ENCODE results near the gene RHOC. TPM values are rescaled to one million over a fixed set of nuclear protein-coding genes. Genes with fewer than 3 reads are reported as not detected.

The RHOC gene
- total and polyA plus RNA-seq, 2 donors (not counting 1 experiment from before 2014, with no cell fraction given), result 21.0 to 28.3 TPM

DNA sequence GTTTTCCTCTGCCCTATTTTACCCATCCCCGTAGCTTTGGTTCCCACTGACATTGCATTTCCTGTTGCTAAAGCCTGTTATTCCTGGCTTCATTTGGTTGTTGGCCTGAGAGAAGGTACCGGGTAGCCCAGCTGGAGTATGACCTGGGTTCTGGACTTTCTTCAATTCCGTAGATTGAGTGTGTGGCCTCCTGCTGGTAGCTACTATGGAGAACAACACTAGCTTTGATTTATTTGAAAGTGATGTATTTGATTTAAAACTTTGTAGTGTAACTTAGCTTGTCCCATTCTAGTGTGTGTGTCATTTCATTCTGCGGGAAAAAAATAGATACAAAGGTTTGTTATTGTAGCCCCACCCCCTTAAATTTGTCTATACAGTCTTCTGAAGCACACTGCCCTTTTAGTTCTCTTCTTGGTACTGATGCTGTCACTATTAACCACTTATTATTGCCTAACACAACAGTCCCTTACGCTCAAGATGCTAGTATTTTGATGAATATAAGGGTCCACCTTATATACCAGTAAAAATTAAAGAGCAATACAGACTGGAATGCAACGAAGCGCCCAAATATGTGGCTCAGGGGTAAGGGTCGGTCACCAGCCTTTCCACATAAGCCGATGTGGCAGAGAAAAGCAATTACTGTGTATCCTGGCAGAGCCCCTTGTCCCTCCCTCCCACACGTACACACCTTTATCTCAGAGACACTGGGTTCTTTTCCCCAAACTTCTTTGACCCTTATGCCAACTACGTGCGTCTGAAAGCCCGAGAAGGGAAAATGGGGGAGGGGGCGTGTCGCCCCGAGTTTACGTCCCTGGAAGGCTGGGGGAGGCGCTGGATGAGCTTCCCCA, 33.1 kb downstream of the RHOC start:
- H3K27me3 Mint-ChIP-seq, result no peaks in the 10 kb centered on the region
- H3K27ac Mint-ChIP-seq, result peak overlapping the region; percentile 92
- WGBS (ENCODE audit: insufficient coverage), result 9% methylated on average over 14 of the region's 18 CpGs
- CTCF ChIA-PET, result interaction anchor here (0.9 to 7.0 kb wide), 16 partner anchors 10 to 283 kb away, joined by 3 to 62 read pairs (median 6); partner anchors contain the start of genes CAPZA1, PPM1J, RHOC and ST7L
- POLR2A ChIA-PET, result interaction anchor here (1.2 to 1.7 kb wide), 4 partner anchors 30 to 56 kb away, joined by 3 to 6 read pairs (median 4); partner anchors contain the start of gene PPM1J
- Histone ChIP-seq H3K36me3 (replicated peaks in 1 of 2; ENCODE audit: control extremely low read depth in 1 of 2, control insufficient read depth in 1 of 2, extremely low read depth in 1 of 2, insufficient read depth in 2 of 2, low read length in 1 of 2) (peaks cover 7 to 36% of the 10 kb centered on the region in 2 experiments), H3K27me3 (replicated peaks in 1 of 4; ENCODE audit: control extremely low read depth in 1 of 4, control insufficient read depth in 3 of 4, insufficient read depth in 4 of 4, low read length in 3 of 4) (no peaks in the 10 kb centered on the region), H3K79me2 (ENCODE audit: control insufficient read depth, insufficient read depth, low read length) (peaks cover 13% of the 10 kb centered on the region), H3K4me2 (replicated peaks; ENCODE audit: low read depth, low read length, poor library complexity, severe bottlenecking) (peak overlapping the region; percentile 98), H4K20me1 (ENCODE audit: control insufficient read depth, insufficient read depth, low read length, poor library complexity, severe bottlenecking) (no peaks in the 10 kb centered on the region), H3K9ac (ENCODE audit: low read length) (peak overlapping the region; percentile 86), H3K27ac (ENCODE audit: low read length in 2 of 2) (peak overlapping the region; percentile 26 to 76), H3K4me1 (ENCODE audit: control insufficient read depth in 2 of 2, insufficient read depth in 2 of 2, low read length in 2 of 2) (peaks cover 25 to 30% of the 10 kb centered on the region in 2 donors), H3K4me3 (ENCODE audit: control extremely low read depth in 1 of 5, extremely low read depth in 1 of 5, insufficient read depth in 1 of 5, low read depth in 2 of 5, low read length in 4 of 5) (peak overlapping the region; percentile 23 to 86 (median 80)), H2AFZ (ENCODE audit: insufficient read depth, low read depth, low read length, poor library complexity, severe bottlenecking) (peak overlapping the region; percentile 87), H3K9me3 (ENCODE audit: control extremely low read depth in 1 of 3, control insufficient read depth in 2 of 3, insufficient read depth in 1 of 3, low read length in 2 of 3) (no peaks in the 10 kb centered on the region)
- no peaks in the 10 kb centered on the region for H3K9me3 Mint-ChIP-seq (ENCODE audit: insufficient read depth)
- peaks cover 34% of the 10 kb centered on the region for H3K4me1 Mint-ChIP-seq
- peak overlapping the region; percentile 94 for H3K4me3 Mint-ChIP-seq
- intact Hi-C loops (cut with micrococcal nuclease), result loop anchor here (1.0 to 10.0 kb wide), 6 partner anchors 27 to 279 kb away; partner anchors contain the start of genes CTTNBP2NL, PPM1J and WNT2B
- TF ChIP-seq, protein P1, sequence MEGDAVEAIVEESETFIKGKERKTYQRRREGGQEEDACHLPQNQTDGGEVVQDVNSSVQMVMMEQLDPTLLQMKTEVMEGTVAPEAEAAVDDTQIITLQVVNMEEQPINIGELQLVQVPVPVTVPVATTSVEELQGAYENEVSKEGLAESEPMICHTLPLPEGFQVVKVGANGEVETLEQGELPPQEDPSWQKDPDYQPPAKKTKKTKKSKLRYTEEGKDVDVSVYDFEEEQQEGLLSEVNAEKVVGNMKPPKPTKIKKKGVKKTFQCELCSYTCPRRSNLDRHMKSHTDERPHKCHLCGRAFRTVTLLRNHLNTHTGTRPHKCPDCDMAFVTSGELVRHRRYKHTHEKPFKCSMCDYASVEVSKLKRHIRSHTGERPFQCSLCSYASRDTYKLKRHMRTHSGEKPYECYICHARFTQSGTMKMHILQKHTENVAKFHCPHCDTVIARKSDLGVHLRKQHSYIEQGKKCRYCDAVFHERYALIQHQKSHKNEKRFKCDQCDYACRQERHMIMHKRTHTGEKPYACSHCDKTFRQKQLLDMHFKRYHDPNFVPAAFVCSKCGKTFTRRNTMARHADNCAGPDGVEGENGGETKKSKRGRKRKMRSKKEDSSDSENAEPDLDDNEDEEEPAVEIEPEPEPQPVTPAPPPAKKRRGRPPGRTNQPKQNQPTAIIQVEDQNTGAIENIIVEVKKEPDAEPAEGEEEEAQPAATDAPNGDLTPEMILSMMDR (IDR thresholded peaks at IDR 0.05), result peak; percentile 53
- TF ChIP-seq EZH2 (IDR thresholded peaks at IDR 0.05; ENCODE audit: borderline replicate concordance, insufficient read depth, low read depth, low read length, poor library complexity, severe bottlenecking), result no peak
- DNase-seq, result peak; percentile 56
- peak; percentile 2 for ATAC-seq (ENCODE audit: low read depth)

Data from B cell (primary cell).